ENCODE results near the gene ZSCAN12. TPM values are rescaled to one million over a fixed set of nuclear protein-coding genes. Genes with fewer than 3 reads are reported as not detected.
"Not testable (repeated sequence)": the region's sequence is repeated elsewhere in the genome, so short reads cannot be mapped to it uniquely, and the experiment has no call there.

Gene ZSCAN12
- 5.8 TPM for total RNA-seq

GRCh38 chr6:28399350-28400121, at the start of gene ZSCAN12:
ZSCAN12 (minus strand) TSS chr6:28399747; CDS start chr6:28398405, 1,342 bp downstream.
- DNase-seq (ENCODE audit: low spot score), result peak; percentile 80

DNA sequence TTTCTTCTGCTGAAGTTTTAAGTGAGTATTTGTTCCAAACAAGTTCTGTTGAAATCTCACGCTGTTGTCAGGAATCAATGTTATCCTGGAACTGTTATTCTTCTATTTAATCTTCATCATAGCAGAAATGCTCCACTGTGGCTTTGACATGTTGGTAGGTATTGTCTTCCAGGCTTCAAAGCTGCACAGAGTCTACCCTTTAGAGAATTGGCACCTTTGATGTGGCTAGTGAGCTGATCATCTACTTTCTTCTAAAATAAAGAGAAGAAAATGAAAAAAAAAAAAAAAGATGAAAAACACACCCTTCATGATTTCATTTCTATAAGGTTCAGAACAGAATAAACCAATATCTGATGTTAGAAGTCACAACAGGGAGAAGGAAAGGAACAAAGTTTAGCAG, 49.5 kb upstream of the ZSCAN12 start:
- no peak for DNase-seq (ENCODE audit: low spot score)

DNA sequence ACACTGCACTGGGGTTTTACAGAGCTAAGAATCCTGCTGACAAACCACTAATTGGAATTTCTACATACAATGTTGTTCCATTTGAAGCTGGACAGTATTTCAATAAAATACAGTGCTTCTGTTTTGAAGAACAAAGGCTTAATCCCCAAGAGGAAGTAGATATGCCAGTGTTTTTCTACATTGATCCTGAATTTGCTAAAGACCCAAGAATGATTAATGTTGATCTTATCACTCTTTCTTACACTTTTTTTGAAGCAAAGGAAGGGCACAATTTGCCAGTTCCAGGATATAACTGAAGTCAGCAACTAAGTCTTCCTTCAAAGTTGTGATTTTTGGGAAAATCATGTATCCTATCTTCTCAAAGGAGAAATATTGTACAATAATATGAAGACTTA, 48.0 kb upstream of the ZSCAN12 start:
- not testable (repeated sequence) for DNase-seq (ENCODE audit: low spot score)

DNA sequence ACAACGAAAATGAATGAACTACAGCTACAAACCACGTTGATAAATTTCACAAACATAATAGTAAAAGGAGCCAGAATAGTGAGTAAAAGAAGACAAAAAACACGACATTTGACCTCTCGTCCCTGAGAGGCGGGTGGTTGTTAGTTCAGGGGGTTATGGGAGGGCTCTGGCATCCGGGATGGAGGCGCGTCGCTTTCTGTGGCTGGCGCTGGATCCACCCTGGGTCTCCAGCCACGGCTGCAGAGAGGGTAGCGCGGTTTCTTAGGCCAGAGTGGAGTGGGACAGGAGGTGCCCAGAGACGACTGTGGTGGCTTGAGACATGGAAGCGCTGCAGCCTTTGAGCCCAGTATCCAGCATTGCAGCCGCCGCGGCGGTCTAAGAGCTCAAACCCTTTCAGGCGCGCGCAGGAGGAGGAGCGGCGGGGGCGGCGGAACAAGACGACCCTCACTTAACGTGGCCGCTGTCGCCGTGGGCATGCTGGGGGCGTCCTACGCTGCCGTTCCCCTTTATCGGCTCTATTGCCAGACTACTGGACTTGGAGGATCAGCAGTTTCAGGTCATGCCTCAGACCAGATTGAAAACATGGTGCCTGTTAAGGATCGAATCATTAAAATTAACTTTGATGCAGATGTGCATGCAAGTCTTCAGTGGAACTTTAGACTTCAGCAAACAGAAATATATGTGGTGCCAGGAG, 47.4 kb upstream of the ZSCAN12 start:
- no peak for DNase-seq (ENCODE audit: low spot score)

DNA sequence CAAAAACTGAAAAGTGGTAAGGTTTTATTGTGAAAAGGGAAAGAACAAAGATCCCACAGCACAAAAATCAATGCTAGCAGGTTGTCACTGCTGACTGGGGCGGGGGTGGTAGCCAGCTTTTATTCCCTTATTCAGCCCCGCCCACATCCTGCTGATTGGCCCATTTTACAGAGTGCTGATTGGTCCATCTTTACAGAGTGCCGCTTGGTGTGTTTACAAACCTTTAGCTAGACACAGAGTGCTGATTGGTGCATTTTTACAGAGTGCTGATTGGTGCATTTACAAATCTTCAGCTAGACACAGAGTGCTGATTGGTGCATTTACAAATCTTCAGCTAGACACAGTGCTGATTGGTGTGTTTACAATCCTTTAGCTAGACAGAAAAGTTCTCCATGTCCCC, 45.2 kb upstream of the ZSCAN12 start:
- DNase-seq (ENCODE audit: low spot score), result not testable (repeated sequence)

GRCh38 chr6:28443112-28443773, 43.7 kb upstream of the ZSCAN12 start, which contains the start of gene ZSCAN23:
ZSCAN23 (minus strand) TSS chr6:28443491; CDS start chr6:28436266, 7,225 bp downstream.
- DNase-seq (ENCODE audit: low spot score), result peak; percentile 77

GRCh38 chr6:28442586-28442985, 43.0 kb upstream of the ZSCAN12 start:
- DNase-seq (ENCODE audit: low spot score), result no peak

DNA sequence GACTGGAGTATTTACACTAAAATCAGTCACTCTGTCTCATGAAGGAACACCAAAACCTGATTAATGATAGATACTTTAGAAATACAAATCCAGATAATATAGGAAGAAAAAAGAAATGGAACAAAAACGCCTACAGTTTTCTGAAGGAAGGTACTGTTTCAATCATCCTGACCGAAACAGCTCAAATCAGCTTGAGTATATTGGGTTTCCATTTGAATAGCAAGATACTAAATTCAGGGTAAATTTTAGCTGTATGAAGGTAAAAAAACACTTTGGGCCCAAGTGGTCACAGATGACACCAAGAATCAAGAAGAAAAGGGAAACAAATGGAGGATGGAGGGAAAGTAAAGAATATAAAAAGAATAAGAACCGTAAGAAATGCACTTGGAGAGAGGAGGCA, 36.9 kb upstream of the ZSCAN12 start:
- no peak for DNase-seq (ENCODE audit: low spot score)

GRCh38 chr6:28433119-28433518, 33.6 kb upstream of the ZSCAN12 start:
- no peak for DNase-seq (ENCODE audit: low spot score)

- no peak for DNase-seq (ENCODE audit: low spot score)
These were observed 30.2 kb upstream of the ZSCAN12 start for GRCh38 chr6:28429781-28430180.

DNA sequence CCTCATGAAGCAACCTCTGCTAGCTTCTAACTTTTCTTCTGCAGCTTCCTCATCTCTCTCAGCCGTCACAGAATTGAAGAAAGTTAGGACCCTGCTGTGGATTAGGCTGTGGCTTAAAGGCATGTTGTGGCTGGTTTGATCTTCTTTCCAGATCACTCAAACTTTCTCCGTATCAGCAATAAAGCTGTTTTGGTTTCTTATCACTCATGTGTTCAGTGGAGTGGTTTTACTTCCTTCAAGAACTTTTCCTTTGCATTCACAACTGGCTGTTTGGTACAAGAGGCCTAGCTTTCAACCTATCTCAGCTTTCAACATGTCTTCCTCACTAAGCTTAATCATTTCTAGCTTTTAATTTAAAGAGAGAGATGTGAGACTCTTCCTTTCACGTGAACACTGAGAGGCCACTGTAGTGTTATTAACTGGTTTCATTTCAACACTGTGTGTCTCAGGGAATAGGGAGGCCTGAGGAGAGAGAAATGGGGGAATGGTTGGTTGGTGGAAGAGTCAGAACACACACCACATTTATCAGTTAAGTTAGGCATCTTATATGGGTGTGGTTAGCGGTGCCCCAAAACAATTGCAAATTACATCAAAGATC, 26.5 kb upstream of the ZSCAN12 start:
- DNase-seq (ENCODE audit: low spot score), result no peak

- no peak for DNase-seq (ENCODE audit: low spot score)
These were observed 24.6 kb upstream of the ZSCAN12 start for GRCh38 chr6:28424163-28424562.

DNA sequence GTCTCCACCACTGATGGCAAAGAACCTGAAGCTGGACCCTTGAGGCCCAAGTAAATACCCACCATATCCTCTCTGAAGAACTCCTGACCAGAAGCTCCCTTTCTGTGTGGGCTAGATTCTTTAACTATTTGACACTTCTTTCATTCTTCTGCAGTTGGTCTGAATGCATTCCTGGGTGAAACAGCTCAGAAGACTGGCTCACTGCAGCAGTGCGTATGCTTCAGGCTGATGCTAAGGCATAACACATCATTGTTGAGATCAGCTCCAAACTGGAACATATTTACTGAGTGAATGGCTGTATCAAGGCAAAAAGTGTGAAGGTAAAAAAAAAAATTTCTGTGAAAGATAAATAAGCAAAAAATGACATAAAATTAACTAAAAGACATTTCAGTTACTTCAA, 24.0 kb upstream of the ZSCAN12 start:
- no peak for DNase-seq (ENCODE audit: low spot score)

DNA sequence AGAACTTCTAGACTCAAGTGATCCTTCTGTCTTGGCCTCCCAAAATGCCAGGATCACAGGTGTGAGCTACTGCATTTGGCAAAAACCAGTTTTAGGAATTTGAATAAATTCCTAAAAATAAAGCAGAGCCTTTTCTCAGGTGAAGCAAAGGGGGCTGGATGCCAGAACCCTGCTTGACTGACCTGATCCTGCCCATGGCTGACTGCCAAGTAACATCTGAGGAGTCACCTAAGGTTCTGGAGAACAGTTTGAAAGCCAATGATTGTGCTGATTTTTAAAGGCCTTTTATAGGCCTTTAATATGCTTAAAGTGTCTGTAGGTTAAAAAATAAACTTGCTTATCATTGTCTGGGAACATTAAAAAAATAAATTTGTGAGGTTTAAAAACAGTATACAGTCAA, 14.1 kb upstream of the ZSCAN12 start:
- no peak for DNase-seq (ENCODE audit: low spot score)

DNA sequence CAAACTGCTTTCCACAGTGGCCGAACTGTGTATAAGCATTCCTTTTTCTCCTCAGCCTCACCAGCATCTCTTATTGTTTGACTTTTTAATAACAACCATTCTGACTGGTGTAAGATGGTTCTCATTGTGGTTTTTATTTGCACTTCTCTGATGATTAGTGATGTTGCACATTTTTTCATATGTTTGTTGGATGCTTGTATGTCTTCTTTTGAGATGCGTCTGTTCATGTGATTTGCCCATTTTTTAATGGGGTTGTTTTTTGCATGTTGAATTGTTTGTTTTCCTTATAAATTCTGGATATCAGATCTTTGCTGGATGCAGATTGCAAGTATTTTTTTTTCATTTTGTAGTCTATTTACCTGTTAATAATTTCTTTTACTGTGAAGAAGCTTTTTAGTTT, 11.2 kb upstream of the ZSCAN12 start:
- DNase-seq (ENCODE audit: low spot score), result no peak

DNA sequence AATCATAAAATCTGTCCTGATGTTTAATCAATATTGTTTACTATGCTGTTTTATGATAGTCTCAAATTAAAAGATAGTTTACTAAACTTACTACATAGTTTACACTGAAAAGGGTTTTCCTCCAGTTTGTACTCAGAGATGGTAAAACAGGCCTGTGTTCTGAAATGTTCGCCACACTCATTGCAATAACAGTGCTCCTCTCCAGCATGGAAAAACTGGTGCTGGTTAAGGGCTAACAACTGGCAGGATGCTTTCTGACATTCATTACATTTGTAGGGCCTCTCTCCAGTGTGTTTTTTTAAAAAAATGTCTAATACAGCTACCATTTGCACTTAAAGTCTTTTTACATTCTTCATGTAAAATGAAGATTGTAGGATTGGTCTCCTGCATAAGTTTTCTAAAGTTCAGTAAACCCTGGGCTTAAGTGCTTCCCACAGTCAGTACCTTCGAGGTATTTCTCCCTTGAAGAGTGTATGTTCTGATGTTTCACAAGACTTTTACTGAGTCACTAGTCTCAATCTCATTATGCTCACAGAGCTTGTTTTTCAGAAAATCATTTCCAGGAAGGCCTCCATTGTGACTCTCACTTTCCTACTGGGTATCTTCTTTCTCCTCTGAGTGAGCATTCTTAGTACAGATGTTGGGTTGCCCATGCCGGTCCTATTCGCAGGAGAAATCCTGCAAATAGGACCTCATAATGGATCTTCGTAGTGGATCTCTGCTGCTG, 8.7 kb upstream of the ZSCAN12 start:
- no peak for DNase-seq (ENCODE audit: low spot score)

DNA sequence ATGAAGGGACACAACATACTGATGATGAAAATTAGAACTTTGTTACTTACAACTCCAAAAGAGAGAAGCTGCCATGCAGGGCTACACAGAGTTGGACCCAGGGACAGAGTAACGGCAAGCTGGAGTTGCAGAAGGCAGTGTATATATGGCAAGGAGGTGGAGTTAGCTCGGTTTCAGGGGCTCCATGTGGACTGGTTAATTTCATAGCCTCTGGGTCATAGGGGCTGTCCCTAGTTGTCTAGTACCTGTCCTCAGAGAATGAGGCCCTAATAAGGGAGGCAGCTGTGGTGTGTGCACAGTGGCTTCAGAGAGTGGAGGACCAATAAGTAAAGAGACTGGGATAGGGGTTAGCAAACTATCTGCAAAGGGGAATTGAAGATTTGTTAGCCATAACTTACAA, 7.9 kb upstream of the ZSCAN12 start:
- DNase-seq (ENCODE audit: low spot score), result no peak

DNA sequence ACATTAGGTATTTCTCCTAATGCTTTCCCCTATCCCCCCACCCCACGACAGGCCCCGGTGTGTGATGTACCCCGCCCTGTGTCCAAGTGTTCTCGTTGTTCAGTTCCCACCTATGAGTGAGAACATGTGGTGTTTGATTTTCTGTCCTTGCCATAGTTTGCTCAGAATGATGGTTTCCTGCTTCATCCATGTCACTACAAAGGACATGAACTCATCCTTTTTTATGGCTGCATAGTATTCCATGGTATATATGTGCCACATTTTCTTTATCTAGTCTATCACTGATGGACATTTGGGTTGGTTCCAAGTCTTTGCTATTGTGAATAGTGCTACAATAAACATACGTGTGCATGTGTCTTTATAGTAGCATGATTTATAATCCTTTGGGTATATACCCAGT, 4.4 kb upstream of the ZSCAN12 start:
- DNase-seq (ENCODE audit: low spot score), result not testable (repeated sequence)

DNA sequence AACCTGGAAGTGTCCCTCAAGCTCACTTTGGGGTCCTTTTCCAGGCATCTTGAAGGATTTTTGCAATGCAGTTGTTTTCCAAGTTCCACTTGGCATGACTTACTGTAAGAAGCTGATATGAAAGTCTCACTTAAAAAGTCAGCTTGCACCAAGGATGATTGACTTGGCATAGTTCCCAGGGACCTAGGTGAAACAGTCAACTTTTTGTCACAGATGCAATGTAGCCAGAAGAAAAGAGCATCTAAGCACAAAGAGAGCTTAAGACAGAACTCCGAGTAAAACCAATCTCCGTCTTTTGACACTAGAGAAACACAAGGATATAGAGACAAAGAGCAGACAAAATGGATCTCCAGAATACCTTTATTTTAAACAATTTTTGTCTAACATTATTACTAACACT, 2.6 kb upstream of the ZSCAN12 start:
- DNase-seq (ENCODE audit: low spot score), result no peak

GRCh38 chr6:28401172-28401571, 1.6 kb upstream of the ZSCAN12 start:
- no peak for DNase-seq (ENCODE audit: low spot score)

DNA sequence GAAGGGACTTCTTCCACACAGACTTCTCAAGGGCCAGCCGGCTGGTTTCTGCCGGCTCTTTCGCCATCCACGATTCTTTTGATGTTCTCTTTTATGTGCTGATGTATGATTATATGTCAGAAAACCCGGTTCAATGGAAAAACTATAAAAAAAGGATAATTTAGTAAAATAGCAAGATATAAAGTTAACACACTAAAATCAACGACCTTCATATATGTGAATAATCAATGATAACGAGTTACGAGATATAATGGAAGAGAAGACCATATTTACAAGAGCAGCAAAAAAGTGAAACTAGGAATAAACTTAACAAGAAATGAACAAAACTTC, 540 bp upstream of the ZSCAN12 start:
- DNase-seq (ENCODE audit: low spot score), result no peak

DNA sequence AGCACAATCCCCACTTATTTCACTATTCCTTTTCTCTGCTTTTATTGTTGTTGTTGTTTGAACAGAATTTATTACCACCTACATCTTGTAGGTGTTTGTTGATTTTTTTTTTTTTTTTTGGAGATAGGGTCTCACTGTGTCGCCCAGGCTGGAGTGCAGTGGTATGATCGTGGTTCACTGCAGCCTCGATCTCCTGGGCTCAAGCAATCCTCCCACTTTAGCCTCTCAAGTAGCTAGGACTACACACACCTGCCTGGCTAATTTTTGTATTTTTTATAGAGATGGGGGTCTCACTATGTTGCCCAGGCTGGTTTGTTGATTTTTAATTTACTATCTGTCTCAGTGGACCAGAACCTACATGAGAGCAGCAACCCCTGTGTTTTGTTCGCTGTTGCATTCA, 3.6 kb downstream of the ZSCAN12 start:
- no peak for DNase-seq (ENCODE audit: low spot score)

Measured in mucosa of gallbladder (tissue), 1 donor.